HAP-1 (cell line): ENCODE data around the gene CFAP45.

Experiments
- DNase-seq, 2 experiments: peaks; one replicate each; pipeline ENCODE4 v3.0.0-alpha.2; 2016 to 2020; ENCODE audit warnings: low spot score in 2 of 2
- H3K27me3 ChIP-seq: fragments of 250-450 bp; sonication (Bioruptor Pico); 2 replicates; pipeline ENCODE4 v1.5.1; 2020; ENCODE audit warnings: low read depth, mild to moderate bottlenecking, moderate library complexity
- H3K36me3 ChIP-seq: fragments of 250-450 bp; sonication (Bioruptor Pico); replicated peaks from 2 replicates; pipeline ENCODE4 v1.5.1; 2020; ENCODE audit warnings: mild to moderate bottlenecking
- H3K4me1 ChIP-seq: fragments of 250-450 bp; sonication (Bioruptor Pico); 2 replicates; pipeline ENCODE4 v1.5.1; 2020; ENCODE audit warnings: mild to moderate bottlenecking
- H3K4me3 ChIP-seq: fragments of 250-450 bp; sonication (Bioruptor Pico); 2 replicates; pipeline ENCODE4 v1.5.1; 2020; ENCODE audit warnings: mild to moderate bottlenecking, moderate library complexity
- H3K9me3 ChIP-seq: fragments of 250-450 bp; sonication (Bioruptor Pico); 2 replicates; pipeline ENCODE4 v1.5.1; 2020; ENCODE audit warnings: mild to moderate bottlenecking, moderate library complexity
- in situ Hi-C: fragments of 300-500 bp; cut with MboI; formaldehyde crosslinking; loops from 3 replicates; pipeline ENCODE4 v1.14.3; 2020; ENCODE audit warnings: low sequenced_read_pairs, inconsistent platforms, mixed read lengths

The CFAP45 gene

DNA sequence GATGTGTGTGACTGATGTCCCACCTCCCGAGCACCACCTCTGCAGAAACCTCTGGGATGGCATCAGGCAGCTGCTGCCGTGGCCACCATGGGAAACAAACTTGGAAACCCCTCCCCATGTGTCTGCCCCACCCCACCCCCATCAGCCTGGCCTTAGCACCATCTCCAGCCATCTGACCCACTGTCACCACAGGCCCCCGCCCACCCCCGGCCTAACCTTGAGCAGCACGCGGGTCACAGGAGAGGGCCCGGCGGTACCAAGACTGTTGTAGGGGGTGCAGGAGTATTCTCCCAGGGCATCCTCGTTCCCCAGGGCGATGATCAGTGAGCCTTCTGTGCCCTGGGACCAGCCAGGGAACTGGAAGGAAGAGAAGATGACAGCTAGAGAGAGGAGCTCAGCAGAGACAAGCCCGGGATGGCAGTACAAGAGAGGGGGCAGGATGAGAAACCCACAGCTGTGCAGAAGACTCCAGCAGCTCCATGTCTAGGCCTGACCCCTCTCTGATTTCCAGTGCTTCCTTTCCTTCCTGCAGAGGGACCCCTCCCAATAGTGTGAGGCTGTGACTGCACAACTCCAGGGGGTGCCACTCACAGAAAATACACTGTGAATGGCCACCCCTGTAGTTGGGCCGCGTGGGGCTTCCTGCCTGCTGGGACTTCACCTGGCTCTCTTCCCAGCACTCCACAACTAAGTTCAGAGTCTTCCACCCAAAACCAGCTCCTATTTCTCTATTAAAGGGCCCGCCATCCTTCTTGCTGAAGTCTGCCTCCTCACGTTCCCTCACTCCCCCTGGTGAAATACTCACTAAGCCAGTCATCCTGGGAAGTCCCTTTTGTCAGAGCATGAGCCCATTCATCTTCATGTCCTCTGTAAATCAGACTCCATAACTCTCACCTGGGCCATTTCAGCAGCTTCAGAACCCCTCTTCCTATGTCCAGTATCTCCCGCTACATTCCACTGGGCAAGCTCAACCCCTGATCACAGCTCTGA is 32.6 kb upstream of the CFAP45 start:
- DNase-seq: no peak
- in situ Hi-C loops: loop anchor here (10.0 to 25.0 kb wide), 3 partner anchors 152 to 430 kb away; partner anchors contain the start of genes KCNJ9 and NHLH1

DNA sequence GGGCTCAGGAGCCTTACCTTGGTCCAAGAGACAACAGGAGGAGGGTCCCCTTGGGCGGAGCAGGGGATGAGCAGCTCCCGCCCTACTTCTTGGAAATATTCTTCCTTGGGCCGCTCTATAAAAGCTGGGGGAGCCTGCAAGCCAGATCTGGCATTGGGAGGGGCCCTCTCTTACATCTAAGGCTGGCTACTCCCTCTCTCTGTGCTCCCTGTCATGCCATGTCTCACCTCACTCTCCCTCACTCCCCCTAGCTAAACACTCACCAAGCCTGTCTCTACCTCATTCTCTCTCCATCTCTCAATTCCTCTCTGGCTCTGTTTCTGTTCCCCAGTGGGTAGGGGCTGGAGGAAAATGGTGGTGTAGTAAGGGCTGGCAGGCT is 31.8 kb upstream of the CFAP45 start:
- in situ Hi-C loops: loop anchor here (10.0 to 25.0 kb wide), 3 partner anchors 153 to 431 kb away; partner anchors contain the start of genes KCNJ9 and NHLH1
- Histone ChIP-seq H3K36me3 (no peaks in the 10 kb centered on the region), H3K4me1 (no peaks in the 10 kb centered on the region)

More for the DNA sequence above, 32.6 kb upstream of the CFAP45 start:
- Histone ChIP-seq H3K9me3 (no peaks in the 10 kb centered on the region), H3K36me3 (no peaks in the 10 kb centered on the region), H3K4me3 (no peak overlapping the region), H3K4me1 (no peaks in the 10 kb centered on the region; the same call in 1 of the 2 replicates), H3K27me3 (no peaks in the 10 kb centered on the region)

DNA sequence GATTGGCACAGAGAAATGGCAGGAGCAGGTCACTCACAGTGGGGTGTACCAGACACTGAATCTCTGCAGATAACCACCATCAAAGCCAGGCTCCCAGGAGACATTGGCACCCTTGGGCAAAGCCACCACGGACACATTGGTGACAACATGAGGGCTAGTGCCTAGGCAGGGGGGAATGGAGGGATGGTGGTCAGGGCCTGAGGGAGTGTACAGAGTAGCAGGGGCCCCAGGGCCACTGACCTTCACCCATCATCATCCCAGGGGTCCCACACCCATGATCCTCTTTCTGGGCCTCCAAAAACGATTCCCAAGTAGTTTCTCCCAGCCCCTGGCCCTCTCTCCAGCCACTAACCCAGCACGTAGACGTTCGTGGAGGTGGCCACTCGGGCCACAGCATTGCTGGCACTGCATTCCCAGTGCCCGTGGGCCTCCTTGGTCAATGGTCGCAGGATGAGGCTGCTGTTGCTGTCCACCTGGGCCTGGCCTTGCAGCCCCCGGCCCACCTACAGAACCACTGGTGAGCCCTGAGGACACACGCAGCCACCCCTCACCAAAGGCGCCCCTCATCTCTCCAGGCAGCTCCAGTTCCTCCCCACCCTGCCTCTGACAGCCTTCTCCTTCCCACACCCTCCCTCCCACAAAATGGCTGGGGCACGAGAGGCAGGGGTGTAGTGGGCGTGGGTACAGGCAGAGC is 31.3 kb upstream of the CFAP45 start:
- H3K27me3 ChIP-seq: no peaks in the 10 kb centered on the region
- H3K9me3 ChIP-seq: no peaks in the 10 kb centered on the region
- no peak for DNase-seq
- in situ Hi-C loops: loop anchor here (10.0 to 25.0 kb wide), 3 partner anchors 154 to 431 kb away; partner anchors contain the start of genes KCNJ9 and NHLH1
- no peak overlapping the region for H3K4me3 ChIP-seq
- no peaks in the 10 kb centered on the region for H3K36me3 ChIP-seq
- no peaks in the 10 kb centered on the region for H3K4me1 ChIP-seq

More for the DNA sequence above, 31.8 kb upstream of the CFAP45 start:
- DNase-seq: no peak
- no peaks in the 10 kb centered on the region for H3K9me3 ChIP-seq
- H3K4me3 ChIP-seq: no peak overlapping the region
- H3K27me3 ChIP-seq: no peaks in the 10 kb centered on the region

DNA sequence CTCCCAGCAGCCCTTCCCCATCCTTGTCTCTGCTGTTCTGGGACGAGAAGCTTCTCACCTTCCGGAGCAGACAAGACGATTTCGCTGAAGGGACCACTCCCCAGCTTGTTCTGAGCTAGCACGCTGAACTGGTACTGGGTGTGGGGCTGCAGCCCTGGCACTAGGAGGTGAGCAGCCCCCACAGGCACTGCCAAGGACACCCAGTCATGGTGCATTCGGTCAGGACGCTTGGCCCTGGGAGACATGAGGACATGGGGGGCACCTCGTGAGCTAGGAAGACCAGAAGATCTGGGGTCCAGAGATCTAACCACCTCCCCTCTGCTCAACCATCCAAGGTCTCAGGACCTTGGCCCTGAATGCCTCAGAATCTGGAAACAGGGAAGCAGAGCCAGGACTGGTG is 30.7 kb upstream of the CFAP45 start:
- no peaks in the 10 kb centered on the region for H3K36me3 ChIP-seq
- in situ Hi-C loops: loop anchor here (10.0 to 25.0 kb wide), 3 partner anchors 154 to 432 kb away; partner anchors contain the start of genes KCNJ9 and NHLH1
- H3K9me3 ChIP-seq: no peaks in the 10 kb centered on the region
- DNase-seq: no peak
- peaks cover 6% of the 10 kb centered on the region for H3K4me1 ChIP-seq
- H3K27me3 ChIP-seq: no peaks in the 10 kb centered on the region
- no peak overlapping the region for H3K4me3 ChIP-seq

DNA sequence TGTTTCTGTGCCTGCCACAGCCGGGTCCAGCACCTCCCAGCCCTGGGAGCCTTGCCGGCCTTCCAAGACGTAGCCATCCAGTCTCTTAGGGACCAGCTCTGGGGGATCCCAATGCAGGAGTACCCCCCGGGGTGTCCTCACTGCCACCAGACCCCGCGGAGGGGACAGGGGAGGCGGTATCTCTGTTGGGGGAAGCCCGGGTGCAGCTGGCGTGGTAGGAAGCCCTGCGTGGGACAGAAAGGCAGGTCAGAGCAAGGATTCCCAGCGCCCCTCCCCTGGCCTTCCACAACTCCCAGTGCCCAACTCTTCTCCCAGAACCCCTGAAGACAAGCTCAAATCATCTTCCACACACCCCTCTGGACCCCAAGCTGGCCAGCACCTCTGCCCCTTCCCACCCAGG is 30.3 kb upstream of the CFAP45 start:
- no peak overlapping the region for H3K4me3 ChIP-seq
- DNase-seq: no peak
- no peaks in the 10 kb centered on the region for H3K27me3 ChIP-seq
- no peaks in the 10 kb centered on the region for H3K9me3 ChIP-seq
- in situ Hi-C loops: loop anchor here (10.0 to 25.0 kb wide), 3 partner anchors 155 to 432 kb away; partner anchors contain the start of genes KCNJ9 and NHLH1
- peaks cover 7% of the 10 kb centered on the region for H3K4me1 ChIP-seq
- no peaks in the 10 kb centered on the region; the same call in 1 of the 2 replicates for H3K36me3 ChIP-seq

DNA sequence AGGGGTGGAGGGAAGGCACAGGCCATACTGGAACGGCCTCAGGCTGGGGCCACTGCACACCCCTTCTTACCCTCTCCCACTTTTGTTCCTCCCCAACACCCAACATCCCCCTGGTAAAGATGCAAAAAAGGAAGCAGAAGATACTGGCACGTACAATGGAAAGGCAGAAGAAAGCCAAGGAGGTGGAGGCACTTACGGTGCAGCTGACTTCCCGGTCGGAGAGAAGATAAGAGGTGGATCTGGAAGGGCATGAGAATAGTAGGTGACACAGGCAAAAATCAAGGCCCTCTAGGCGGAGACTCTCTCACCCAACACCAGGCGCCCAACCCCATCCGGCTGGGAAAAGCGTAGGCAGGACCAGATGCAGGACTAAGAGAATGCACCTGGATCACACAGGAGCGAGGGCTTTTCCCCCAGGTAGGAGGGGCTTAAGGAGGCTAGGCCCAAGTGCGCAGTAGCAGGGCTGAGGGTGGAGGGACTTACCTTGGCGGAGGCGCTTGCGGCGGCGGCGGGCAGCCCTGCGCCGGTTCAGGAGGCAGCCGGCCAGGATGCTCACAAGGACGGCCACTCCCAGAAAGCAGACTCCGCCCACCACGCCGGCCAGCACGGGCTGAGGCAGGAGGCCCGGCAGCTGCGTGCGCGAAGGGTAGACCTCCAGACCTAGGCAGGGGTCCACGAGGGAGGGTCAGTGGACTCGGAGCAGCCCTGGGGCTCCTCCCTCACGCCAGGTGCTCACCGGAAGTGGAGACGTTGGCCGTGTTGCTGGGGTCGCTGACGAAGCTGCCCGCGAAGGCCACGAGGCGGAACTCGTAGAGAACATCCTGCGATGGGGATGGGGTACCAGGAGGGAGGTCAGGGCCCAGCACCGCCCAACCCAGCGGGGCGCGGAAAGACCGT is 29.4 kb upstream of the CFAP45 start:
- H3K36me3 ChIP-seq: no peaks in the 10 kb centered on the region; the same call in 1 of the 2 replicates
- no peaks in the 10 kb centered on the region for H3K27me3 ChIP-seq
- no peak for DNase-seq
- in situ Hi-C loops: loop anchor here (10.0 to 25.0 kb wide), 3 partner anchors 155 to 433 kb away; partner anchors contain the start of genes KCNJ9 and NHLH1
- no peaks in the 10 kb centered on the region for H3K9me3 ChIP-seq
- H3K4me3 ChIP-seq: no peak overlapping the region
- peaks cover 7% of the 10 kb centered on the region for H3K4me1 ChIP-seq

DNA sequence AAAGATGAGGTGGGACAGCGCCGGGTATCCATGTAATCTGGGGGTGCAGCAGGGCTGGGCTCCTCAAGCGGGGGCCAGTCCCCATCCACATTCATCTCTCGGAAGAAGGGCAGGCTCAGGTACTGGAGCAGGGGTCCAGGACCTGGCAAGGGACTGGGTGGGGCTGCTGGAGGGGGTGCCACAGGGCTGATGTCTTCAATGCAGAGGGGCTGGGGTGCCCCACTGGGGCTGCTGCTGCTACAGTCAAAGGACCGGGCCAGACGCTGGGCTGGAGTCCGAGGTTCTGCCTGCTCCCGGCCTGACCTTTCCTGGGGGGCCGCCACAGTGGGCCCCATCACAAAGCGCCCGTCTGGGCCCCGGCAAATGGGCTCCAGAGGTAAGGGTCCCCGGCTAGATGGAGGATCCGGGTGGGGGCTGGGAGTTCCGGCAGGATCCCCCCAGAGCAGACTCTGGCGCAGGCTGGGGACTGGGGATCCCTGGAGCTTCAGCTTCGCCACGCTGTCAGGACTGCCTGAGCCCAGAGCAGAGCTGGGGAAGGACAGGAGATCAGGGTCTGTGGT is 28.6 kb upstream of the CFAP45 start:
- in situ Hi-C loops: loop anchor here (25.0 kb wide), 2 partner anchors 309 to 434 kb away; partner anchors contain the start of gene NHLH1
- H3K36me3 ChIP-seq: no peaks in the 10 kb centered on the region; the same call in 1 of the 2 replicates
- H3K4me1 ChIP-seq: peaks cover 7% of the 10 kb centered on the region
- H3K9me3 ChIP-seq: no peaks in the 10 kb centered on the region
- no peak overlapping the region for H3K4me3 ChIP-seq
- H3K27me3 ChIP-seq: no peaks in the 10 kb centered on the region
- no peak for DNase-seq

DNA sequence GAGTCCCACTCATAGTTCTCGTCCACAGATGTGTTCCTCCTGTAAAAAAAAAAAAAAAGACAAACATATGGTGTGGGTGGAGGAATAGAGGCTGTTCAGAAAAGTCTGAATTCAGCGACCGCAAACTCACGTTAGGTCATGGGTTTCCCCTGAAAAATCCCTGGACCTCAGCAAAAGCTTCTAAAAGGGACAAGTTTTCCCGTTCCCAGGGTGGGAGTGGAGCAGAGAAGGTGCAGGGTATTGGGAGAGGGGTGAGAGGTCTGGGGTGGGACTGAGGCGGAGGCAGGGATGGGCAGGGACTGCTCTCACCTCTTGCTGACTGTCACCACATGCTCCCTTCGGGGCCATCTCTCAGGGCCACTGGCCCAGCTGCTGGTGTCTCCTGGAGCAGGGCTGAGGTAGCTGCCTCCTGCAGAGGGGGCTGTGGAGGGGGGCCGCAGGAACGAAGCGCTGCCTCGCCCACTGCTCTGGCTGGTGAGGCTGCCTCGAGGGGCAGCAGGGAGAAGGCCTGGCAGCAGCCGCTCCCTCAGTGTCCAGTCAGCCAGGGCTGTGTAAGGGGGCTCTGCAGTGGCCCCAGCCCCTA is 28.0 kb upstream of the CFAP45 start:
- Histone ChIP-seq H3K36me3 (no peaks in the 10 kb centered on the region; the same call in 1 of the 2 replicates), H3K4me3 (no peak overlapping the region), H3K27me3 (no peaks in the 10 kb centered on the region), H3K4me1 (peaks cover 11% of the 10 kb centered on the region), H3K9me3 (no peaks in the 10 kb centered on the region)
- in situ Hi-C loops: loop anchor here (25.0 kb wide), 2 partner anchors 309 to 434 kb away; partner anchors contain the start of gene NHLH1
- no peak for DNase-seq

DNA sequence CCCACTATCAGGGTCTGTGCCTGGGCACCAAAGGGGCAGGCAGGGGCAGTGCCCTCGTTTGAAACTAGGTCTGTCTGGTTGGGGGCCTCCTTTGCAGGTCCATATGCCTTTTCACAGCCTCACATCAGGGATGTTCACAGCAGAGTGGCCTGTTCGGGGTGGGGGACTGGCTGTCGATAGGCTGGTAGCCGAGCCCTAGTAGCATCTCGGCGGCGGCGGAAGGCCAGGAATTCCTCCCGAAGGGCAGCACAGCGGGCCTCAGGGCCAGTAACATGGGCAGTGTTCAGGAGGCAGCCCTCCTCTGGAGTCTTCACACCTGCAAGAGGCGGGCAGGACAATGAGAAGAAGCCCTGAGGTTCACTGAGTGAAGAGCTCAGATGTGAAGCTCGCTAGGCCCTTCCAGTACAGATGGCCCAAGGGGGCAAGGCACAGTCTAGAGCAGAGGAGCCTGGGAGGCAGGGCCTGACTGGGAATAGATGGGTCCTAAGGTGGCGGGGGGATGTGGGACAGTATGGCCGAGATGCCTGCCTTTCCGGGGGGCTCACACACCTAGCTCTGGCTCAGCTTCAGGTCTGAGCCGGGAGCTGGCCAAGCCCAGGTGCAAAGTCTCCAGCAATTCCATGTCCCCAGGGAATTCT is 27.4 kb upstream of the CFAP45 start:
- Histone ChIP-seq H3K4me3 (no peak overlapping the region), H3K9me3 (no peaks in the 10 kb centered on the region), H3K4me1 (peaks cover 14% of the 10 kb centered on the region), H3K27me3 (no peaks in the 10 kb centered on the region), H3K36me3 (no peaks in the 10 kb centered on the region; the same call in 1 of the 2 replicates)
- in situ Hi-C loops: loop anchor here (25.0 kb wide), 2 partner anchors 310 to 435 kb away; partner anchors contain the start of gene NHLH1
- no peak for DNase-seq

DNA sequence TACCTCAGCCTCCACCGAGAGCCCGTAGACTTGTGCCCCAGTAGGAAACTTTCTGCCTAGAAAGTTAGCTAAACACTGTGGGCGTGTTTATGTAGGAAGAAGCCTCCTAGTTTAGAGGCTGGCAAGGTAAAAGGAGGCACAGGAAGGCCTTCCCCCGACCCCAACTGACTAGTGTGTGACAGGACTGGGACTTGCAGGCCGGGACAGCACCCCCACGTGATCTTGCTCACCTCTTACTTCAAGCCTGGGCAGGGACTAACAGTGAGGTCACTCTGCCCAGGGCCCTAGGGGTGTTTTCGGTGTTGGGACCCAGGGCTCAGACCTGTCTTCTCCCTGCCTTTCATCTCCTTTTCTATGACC is 25.7 kb upstream of the CFAP45 start:
- Histone ChIP-seq H3K4me3 (peak overlapping the region; percentile 82), H3K36me3 (no peaks in the 10 kb centered on the region; the same call in 1 of the 2 replicates), H3K27me3 (no peaks in the 10 kb centered on the region), H3K4me1 (peaks cover 14% of the 10 kb centered on the region), H3K9me3 (no peaks in the 10 kb centered on the region)
- DNase-seq: no peak
- in situ Hi-C loops: loop anchor here (25.0 kb wide), 2 partner anchors 312 to 437 kb away; partner anchors contain the start of gene NHLH1

DNA sequence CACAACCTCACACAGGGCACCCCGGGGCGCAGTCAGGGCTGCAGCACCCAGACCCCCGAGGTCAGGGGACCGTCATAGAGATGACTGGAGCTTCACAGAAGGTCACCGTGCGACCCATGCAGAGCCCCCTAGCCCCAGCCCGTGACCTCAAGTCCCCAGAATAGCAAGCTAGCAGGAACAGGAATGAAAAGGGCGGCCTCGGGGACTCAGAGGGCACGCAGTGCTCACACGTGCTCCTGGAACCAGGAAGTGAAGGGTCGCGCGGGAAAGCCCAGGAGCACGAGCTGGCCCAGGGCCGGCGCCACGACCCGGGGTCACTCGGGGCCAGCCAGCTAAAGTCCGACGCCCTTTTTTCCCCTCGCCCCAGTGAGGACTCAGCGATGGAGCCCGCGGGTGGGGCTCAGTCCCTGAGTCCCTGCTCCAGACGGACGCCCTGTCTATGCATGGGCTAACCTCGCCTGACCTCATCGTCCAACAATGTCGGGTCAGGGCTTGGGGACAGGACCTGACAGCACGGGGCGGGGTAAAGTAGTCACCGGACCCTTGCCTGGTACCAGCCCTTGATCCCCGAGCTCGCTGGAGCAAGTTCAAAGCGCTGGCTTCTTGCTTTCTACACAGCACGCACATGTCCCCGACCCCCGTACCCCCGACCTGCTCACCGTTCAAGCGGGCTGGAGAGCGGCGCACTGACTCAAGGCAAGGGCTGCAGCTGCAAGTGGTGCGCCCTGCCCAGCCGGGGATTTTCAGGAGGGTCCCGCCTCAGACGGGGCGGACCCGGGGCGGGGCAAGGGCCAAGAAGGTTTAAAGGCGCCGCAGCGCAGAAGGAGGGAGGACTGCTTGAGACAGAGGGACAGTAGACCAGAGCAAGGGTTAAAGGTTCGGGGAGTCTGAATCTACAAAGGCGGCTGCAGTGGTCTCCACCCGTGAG is 25.1 kb upstream of the CFAP45 start, which contains the start of gene TAGLN2:
TAGLN2 (minus strand) TSS at position 717 of the 928 bp plus-strand sequence. CDS start 4,998 bp downstream, outside the sequence.
- Histone ChIP-seq H3K36me3 (peaks cover 6% of the 10 kb centered on the region), H3K4me3 (peak within 1 kb of the TSS; percentile 82), H3K27me3 (no peaks in the 10 kb centered on the region), H3K9me3 (no peaks in the 10 kb centered on the region), H3K4me1 (peaks cover 14% of the 10 kb centered on the region)
- DNase-seq: peak; percentile 91 to 94
- in situ Hi-C loops: loop anchor here (25.0 kb wide), 2 partner anchors 312 to 437 kb away; partner anchors contain the start of gene NHLH1
